HepG2 (cell line): ENCODE measurements around the gene MARCHF2. TPM values are rescaled to one million over a fixed set of nuclear protein-coding genes. Genes with fewer than 3 reads are reported as not detected.

Experiments used
- CAMTA2 ChIP-seq: sonication (generic); formaldehyde crosslinking; IDR thresholded peaks from 2 replicates; pipeline ENCODE4 v1.4.0; 2020; ENCODE audit warnings: mild to moderate bottlenecking, missing genetic modification reagents, borderline replicate concordance
- CENPBD1 ChIP-seq: sonication (generic); formaldehyde crosslinking; IDR thresholded peaks from 2 replicates; pipeline ENCODE4 v1.8.0; 2022; ENCODE audit warnings: missing genetic modification reagents, low read depth, mild to moderate bottlenecking, borderline replicate concordance
- CERS6 ChIP-seq: sonication (generic); formaldehyde crosslinking; IDR thresholded peaks from 2 replicates; pipeline ENCODE4 v1.5.0; 2020; ENCODE audit warnings: missing genetic modification reagents
- CREM ChIP-seq, 2 experiments: sonication (generic) in 1 of 2; formaldehyde crosslinking in 1 of 2; IDR thresholded peaks; 2 replicates each; pipeline versions ENCODE4 v1.4.0 to v1.6.1; 2016 to 2020; ENCODE audit warnings: antibody characterized with exemption in 1 of 2, mild to moderate bottlenecking in 1 of 2, missing genetic modification reagents in 1 of 2
- DNMT1 ChIP-seq: sonication (generic); formaldehyde crosslinking; IDR thresholded peaks from 2 replicates; pipeline ENCODE4 v1.5.1; 2020; ENCODE audit warnings: mild to moderate bottlenecking, missing genetic modification reagents
- HOXA3 ChIP-seq: sonication (generic); formaldehyde crosslinking; IDR thresholded peaks from 2 replicates; pipeline ENCODE4 v1.5.0; 2020; ENCODE audit warnings: missing genetic modification reagents
- MEF2D ChIP-seq: sonication (generic); formaldehyde crosslinking; IDR thresholded peaks from 2 replicates; pipeline ENCODE4 v1.5.1; 2020; ENCODE audit warnings: mild to moderate bottlenecking, missing genetic modification reagents
- NFYB ChIP-seq: sonication (generic); formaldehyde crosslinking; IDR thresholded peaks from 2 replicates; pipeline ENCODE4 v1.4.0; 2020; ENCODE audit warnings: missing genetic modification reagents
- NR2F1 ChIP-seq, 2 experiments: fragments of 450-650 bp in 1 of 2; formaldehyde crosslinking in 1 of 2; IDR thresholded peaks; 2 replicates each; pipeline versions ENCODE4 v1.5.0 to v1.6.1; 2016 to 2020; ENCODE audit warnings: mild to moderate bottlenecking in 1 of 2, missing compliant biosample characterization in 1 of 2, missing genetic modification reagents in 1 of 2, moderate library complexity in 1 of 2
- NR2F6 ChIP-seq, 2 experiments: IDR thresholded peaks; 2 replicates each; pipeline ENCODE4 v1.6.1; 2016; ENCODE audit warnings: antibody characterized with exemption in 1 of 2, mild to moderate bottlenecking in 1 of 2
- NRL ChIP-seq: sonication (generic); formaldehyde crosslinking; IDR thresholded peaks from 2 replicates; pipeline ENCODE4 v1.5.0; 2020; ENCODE audit warnings: missing genetic modification reagents, mild to moderate bottlenecking, moderate library complexity, borderline replicate concordance
- PHB2 ChIP-seq: fragments of 450-650 bp; IDR thresholded peaks from 2 replicates; pipeline ENCODE4 v1.6.1; 2018; ENCODE audit not compliant: partially characterized antibody
- SMAD1 ChIP-seq: sonication (generic); formaldehyde crosslinking; IDR thresholded peaks from 2 replicates; pipeline ENCODE4 v1.4.0; 2020; ENCODE audit warnings: missing genetic modification reagents, low read depth, mild to moderate bottlenecking, borderline replicate concordance
- SUZ12 ChIP-seq: fragments of 150-350 bp; IDR thresholded peaks from 2 replicates; pipeline ENCODE4 v1.6.1; 2014; ENCODE audit warnings: low read depth, low read length
- USF2 ChIP-seq, 2 experiments: sonication (generic) in 1 of 2; formaldehyde crosslinking in 1 of 2; IDR thresholded peaks; 2 replicates each; pipeline versions ENCODE4 v1.5.1 to v1.6.1; 2011 to 2020; ENCODE audit warnings: borderline replicate concordance in 1 of 2, low read depth in 1 of 2, low read length in 1 of 2, mild to moderate bottlenecking in 1 of 2, missing genetic modification reagents in 1 of 2, moderate library complexity in 1 of 2
- WIZ ChIP-seq: sonication (generic); formaldehyde crosslinking; IDR thresholded peaks from 2 replicates; pipeline ENCODE4 v1.5.1; 2020; ENCODE audit warnings: mild to moderate bottlenecking, missing genetic modification reagents
- ZBTB14 ChIP-seq: sonication (generic); formaldehyde crosslinking; IDR thresholded peaks from 2 replicates; pipeline ENCODE4 v1.4.0; 2020; ENCODE audit warnings: missing genetic modification reagents
- ZBTB46 ChIP-seq: sonication (generic); formaldehyde crosslinking; IDR thresholded peaks from 2 replicates; pipeline ENCODE4 v1.4.0; 2020; ENCODE audit warnings: mild to moderate bottlenecking, missing genetic modification reagents, borderline replicate concordance
- ZKSCAN8 ChIP-seq: IDR thresholded peaks from 2 replicates; pipeline ENCODE4 v1.6.1; 2016; ENCODE audit warnings: borderline replicate concordance, missing genetic modification reagents, missing compliant biosample characterization
- ZNF572 ChIP-seq: sonication (generic); formaldehyde crosslinking; IDR thresholded peaks from 2 replicates; pipeline ENCODE4 v1.5.1; 2020; ENCODE audit warnings: mild to moderate bottlenecking, missing genetic modification reagents
- ZNF766 ChIP-seq: sonication (generic); formaldehyde crosslinking; IDR thresholded peaks from 2 replicates; pipeline ENCODE4 v1.5.0; 2020; ENCODE audit warnings: missing genetic modification reagents, borderline replicate concordance
- ZSCAN30 ChIP-seq: sonication (generic); formaldehyde crosslinking; IDR thresholded peaks from 2 replicates; pipeline ENCODE4 v1.5.0; 2020; ENCODE audit warnings: mild to moderate bottlenecking, missing genetic modification reagents
- polyA plus RNA-seq, 8 experiments: library from polyadenylated mRNA; depleted of rRNA in 3 of 8; stranded (reverse) in 7 of 8; unstranded in 1 of 8; fragments of >200 nt; fragmentation: Illumina TruSeq in 4 of 8; extraction: Trizol in 4 of 8; gene quantifications; 2 replicates each; pipeline versions ENCODE4 v1.2.1 to v1.2.3, GENCODE V29; 2011 to 2016; ENCODE audit warnings: low read depth in 4 of 8, missing spikeins in 1 of 8, mixed read lengths in 1 of 8; ENCODE audit not compliant: insufficient read depth in 1 of 8
- total RNA-seq, 5 experiments: library from RNA; depleted of rRNA; stranded (reverse); fragments of >200 nt; fragmentation: Illumina TruSeq; extraction: Trizol; gene quantifications; 2 replicates each; pipeline ENCODE4 v1.2.3, GENCODE V29; 2016; ENCODE audit warnings: low read depth in 1 of 5

The MARCHF2 gene
- total and polyA plus RNA-seq, 2 of the 13 experiments (the other 11 are each of a cell fraction or from before 2014, with no cell fraction given), result 12.7 to 13.0 TPM

- TF ChIP-seq ZKSCAN8 (CRISPR knock-in tag), result peak; percentile 81; the same call in 1 of the 2 replicates
- no peak for TF ChIP-seq CERS6 (CRISPR knock-in tag)
- TF ChIP-seq ZSCAN30 (CRISPR knock-in tag), result no peak
- peak; percentile 91 for TF ChIP-seq CREM (IDR thresholded peaks at IDR 0.05)
- TF ChIP-seq CREM (CRISPR knock-in tag; IDR thresholded peaks at IDR 0.05), result no peak
- no peak for TF ChIP-seq SUZ12
- peak; percentile 86 for TF ChIP-seq MEF2D (CRISPR knock-in tag)
- peak; percentile 86 for TF ChIP-seq NR2F6 (IDR thresholded peaks at IDR 0.05)
- peak; percentile 87 for TF ChIP-seq NR2F6 (CRISPR knock-in tag; IDR thresholded peaks at IDR 0.05)
- no peak for TF ChIP-seq WIZ
- no peak for TF ChIP-seq ZNF766 (CRISPR knock-in tag)
- peak; percentile 85 for TF ChIP-seq HOXA3 (CRISPR knock-in tag)
- peak; percentile 49 to 82; a peak in 3 of 4 replicates for TF ChIP-seq NR2F1 (CRISPR knock-in tag; IDR thresholded peaks at IDR 0.05)
- no peak for TF ChIP-seq SMAD1
- no peak for TF ChIP-seq USF2 (IDR thresholded peaks at IDR 0.05; ENCODE audit: low read depth, low read length)
- TF ChIP-seq USF2 (CRISPR knock-in tag; IDR thresholded peaks at IDR 0.05; ENCODE audit: borderline replicate concordance), result no peak
- TF ChIP-seq NRL (CRISPR knock-in tag), result peak; percentile 76
- TF ChIP-seq ZBTB14, result no peak
- TF ChIP-seq CAMTA2 (CRISPR knock-in tag), result no peak
- TF ChIP-seq DNMT1 (CRISPR knock-in tag), result no peak
- no peak for TF ChIP-seq ZBTB46 (CRISPR knock-in tag)
- no peak for TF ChIP-seq NFYB (CRISPR knock-in tag)
- TF ChIP-seq ZNF572 (CRISPR knock-in tag), result no peak
- TF ChIP-seq PHB2, result no peak
- TF ChIP-seq CENPBD1 (CRISPR knock-in tag), result no peak
Observed at GRCh38 chr19:8373867-8374813, 39.0 kb upstream of the MARCHF2 start (continued).
